Activated CD4-positive, CD25-positive, alpha-beta regulatory T cell treated with anti-CD3 and anti-CD28 coated beads, Interleukin-2, amount 50 U/mL, for 24 hours (primary cell): ENCODE results near the gene TAS1R3.

Experiments used
- ATAC-seq, 2 donors: fragments of 150-1000 bp; cut with Tn5 transposase; one replicate each; pipeline ENCODE4 v1.10.0; 2021; ENCODE audit warnings: mild to moderate bottlenecking in 1 of 2, moderate library complexity in 1 of 2

Gene TAS1R3

GRCh38 chr1:1295154-1295923, 35.7 kb upstream of the TAS1R3 start:
- no peak for ATAC-seq

GRCh38 chr1:1296070-1297061, 34.7 kb upstream of the TAS1R3 start:
- no peak for ATAC-seq

- ATAC-seq, result no peak
These were observed 33.2 kb upstream of the TAS1R3 start for GRCh38 chr1:1297802-1298424.

- no peak for ATAC-seq
These were observed 32.0 kb upstream of the TAS1R3 start for GRCh38 chr1:1298861-1299685.

GRCh38 chr1:1299686-1300351, 31.3 kb upstream of the TAS1R3 start:
- peak; percentile 68 to 69 for ATAC-seq

GRCh38 chr1:1300352-1300739, 30.7 kb upstream of the TAS1R3 start:
- no peak for ATAC-seq

- no peak for ATAC-seq
These were observed 29.1 kb upstream of the TAS1R3 start for GRCh38 chr1:1302006-1302430.

- ATAC-seq, result no peak
These were observed 28.1 kb upstream of the TAS1R3 start for GRCh38 chr1:1302951-1303509.

- ATAC-seq, result no peak
These were observed 27.3 kb upstream of the TAS1R3 start for GRCh38 chr1:1303736-1304135.

- no peak for ATAC-seq
These were observed 26.5 kb upstream of the TAS1R3 start for GRCh38 chr1:1304331-1305299.

GRCh38 chr1:1305300-1306069, 25.6 kb upstream of the TAS1R3 start:
- ATAC-seq, result peak; percentile 24 to 32

GRCh38 chr1:1306070-1306660, 24.9 kb upstream of the TAS1R3 start:
- no peak for ATAC-seq

GRCh38 chr1:1306661-1307260, 24.3 kb upstream of the TAS1R3 start:
- ATAC-seq, result no peak

GRCh38 chr1:1307261-1307922, 23.7 kb upstream of the TAS1R3 start:
- ATAC-seq, result no peak

- ATAC-seq, result peak; percentile 72 to 75
These were observed 22.9 kb upstream of the TAS1R3 start, which contains the start of the genes ACAP3 and PUSL1 for GRCh38 chr1:1307923-1308755. TSS of gene ACAP3 (minus strand) at chr1:1307930. CDS start at chr1:1307815, 115 bp downstream. TSS of gene PUSL1 (plus strand) at chr1:1308597. CDS start at chr1:1308644, 47 bp downstream.

- no peak for ATAC-seq
These were observed 22.3 kb upstream of the TAS1R3 start for GRCh38 chr1:1308756-1309250.
